H9 (cell line): Measurements from ENCODE around the gene PTDSS2. TPM values are rescaled to one million over a fixed set of nuclear protein-coding genes. Genes with fewer than 3 reads are reported as not detected.

Source experiments
- DNase-seq: peaks from one replicate; pipeline ENCODE4 v3.0.0-alpha.2; 2017
- H2AFZ ChIP-seq: one replicate; pipeline ENCODE4 v1.6.1; 2013; ENCODE audit warnings: mild to moderate bottlenecking, low read length, control low read depth, moderate library complexity
- H2AK5ac ChIP-seq: 2 replicates; pipeline ENCODE4 v1.6.1; 2013; ENCODE audit warnings: low read length, control low read depth, mixed read lengths; ENCODE audit not compliant: insufficient read length
- H2BK120ac ChIP-seq: one replicate; pipeline ENCODE4 v1.6.1; 2013; ENCODE audit warnings: low read depth, mild to moderate bottlenecking, low read length, control low read depth, inconsistent platforms; ENCODE audit not compliant: poor library complexity, severe bottlenecking
- H2BK12ac ChIP-seq: 2 replicates; pipeline ENCODE4 v1.6.1; 2013; ENCODE audit warnings: low read length, control low read depth, mixed read lengths, low read depth; ENCODE audit not compliant: insufficient read length
- H2BK15ac ChIP-seq: 2 replicates; pipeline ENCODE4 v1.6.1; 2013; ENCODE audit warnings: low read depth, low read length, control low read depth
- H2BK20ac ChIP-seq: one replicate; pipeline ENCODE4 v1.6.1; 2013; ENCODE audit warnings: low read depth, mild to moderate bottlenecking, low read length, control low read depth, inconsistent platforms; ENCODE audit not compliant: poor library complexity, severe bottlenecking
- H2BK5ac ChIP-seq: 2 replicates; pipeline ENCODE4 v1.6.1; 2013; ENCODE audit warnings: low read length, control low read depth, mixed read lengths; ENCODE audit not compliant: insufficient read length
- H3K14ac ChIP-seq: 2 replicates; pipeline ENCODE4 v1.6.1; 2013; ENCODE audit warnings: low read length, control low read depth; ENCODE audit not compliant: insufficient read depth
- H3K18ac ChIP-seq: 2 replicates; pipeline ENCODE4 v1.6.1; 2013; ENCODE audit warnings: low read depth, mild to moderate bottlenecking, mixed read lengths, low read length, control low read depth; ENCODE audit not compliant: insufficient read length
- H3K23ac ChIP-seq: 2 replicates; pipeline ENCODE4 v1.6.1; 2013; ENCODE audit warnings: low read length, control low read depth, mixed read lengths, low read depth; ENCODE audit not compliant: insufficient read length
- H3K23me2 ChIP-seq: 2 replicates; pipeline ENCODE4 v1.6.1; 2013; ENCODE audit warnings: low read depth, mild to moderate bottlenecking, mixed read lengths, low read length, control low read depth; ENCODE audit not compliant: insufficient read length, poor library complexity, severe bottlenecking
- H3K27ac ChIP-seq: 2 replicates; pipeline ENCODE4 v1.5.1; 2013; ENCODE audit warnings: low read length, control low read depth, mixed read lengths, low read depth; ENCODE audit not compliant: insufficient read length
- H3K27me3 ChIP-seq: 2 replicates; pipeline ENCODE4 v1.6.1; 2013; ENCODE audit warnings: low read length, control low read depth, inconsistent platforms; ENCODE audit not compliant: insufficient read depth
- H3K4ac ChIP-seq: 2 replicates; pipeline ENCODE4 v1.6.1; 2013; ENCODE audit warnings: low read depth, mild to moderate bottlenecking, control low read depth, inconsistent platforms, low read length, moderate library complexity
- H3K4me1 ChIP-seq: 2 replicates; pipeline ENCODE4 v1.6.1; 2013; ENCODE audit warnings: low read length, control low read depth, inconsistent platforms; ENCODE audit not compliant: insufficient read depth
- H3K4me2 ChIP-seq: 2 replicates; pipeline ENCODE4 v1.6.1; 2013; ENCODE audit warnings: low read length, control low read depth, mixed read lengths; ENCODE audit not compliant: insufficient read length, insufficient read depth
- H3K56ac ChIP-seq: 2 replicates; pipeline ENCODE4 v1.6.1; 2013; ENCODE audit warnings: low read depth, mild to moderate bottlenecking, mixed read lengths, low read length, control low read depth; ENCODE audit not compliant: insufficient read length
- H3K79me1 ChIP-seq: 2 replicates; pipeline ENCODE4 v1.6.1; 2013; ENCODE audit warnings: low read depth, mild to moderate bottlenecking, moderate library complexity, low read length, control low read depth, inconsistent platforms; ENCODE audit not compliant: insufficient read depth, poor library complexity, severe bottlenecking
- H3K79me2 ChIP-seq: 2 replicates; pipeline ENCODE4 v1.6.1; 2013; ENCODE audit warnings: low read length, control low read depth, inconsistent platforms; ENCODE audit not compliant: insufficient read depth
- H3K9ac ChIP-seq: 2 replicates; pipeline ENCODE4 v1.6.1; 2013; ENCODE audit warnings: low read length, control low read depth, mixed read lengths; ENCODE audit not compliant: insufficient read length; ENCODE audit errors: extremely low read depth
- H3K9me3 ChIP-seq: one replicate; pipeline ENCODE4 v1.6.1; 2013; ENCODE audit warnings: low read depth, low read length, inconsistent platforms; ENCODE audit not compliant: control insufficient read depth
- H3T11ph ChIP-seq: one replicate; pipeline ENCODE4 v1.6.1; 2013; ENCODE audit warnings: mild to moderate bottlenecking, low read length, control low read depth, inconsistent platforms
- H4K20me1 ChIP-seq: one replicate; pipeline ENCODE4 v1.6.1; 2013; ENCODE audit not compliant: control insufficient read depth, insufficient read length, insufficient read depth
- H4K5ac ChIP-seq: 2 replicates; pipeline ENCODE4 v1.6.1; 2013; ENCODE audit warnings: low read depth, mild to moderate bottlenecking, mixed read lengths, low read length, control low read depth; ENCODE audit not compliant: insufficient read length
- H4K8ac ChIP-seq: replicated peaks from 2 replicates; pipeline ENCODE4 v1.6.1; 2013; ENCODE audit warnings: low read length, control low read depth, mixed read lengths, low read depth; ENCODE audit not compliant: insufficient read length
- H4K91ac ChIP-seq: 2 replicates; pipeline ENCODE4 v1.6.1; 2013; ENCODE audit warnings: low read depth, mild to moderate bottlenecking, moderate library complexity, mixed read lengths, low read length, control low read depth; ENCODE audit not compliant: insufficient read length
- H3K27ac Mint-ChIP-seq, 3 experiments: 2 replicates in 2 of 3; 3 replicates in 1 of 3; pipeline ENCODE4 v1.8.0; 2020 to 2021; ENCODE audit warnings: mixed read lengths in 3 of 3, mild to moderate bottlenecking in 1 of 3, moderate library complexity in 1 of 3
- H3K27me3 Mint-ChIP-seq: 2 replicates; pipeline ENCODE4 v1.8.0; 2021; ENCODE audit warnings: low read depth, mild to moderate bottlenecking, moderate library complexity, mixed read lengths
- H3K36me3 Mint-ChIP-seq, 3 experiments: 2 replicates in 2 of 3; 3 replicates in 1 of 3; pipeline ENCODE4 v1.8.0; 2020 to 2021; ENCODE audit warnings: low read depth in 3 of 3, mixed read lengths in 3 of 3; ENCODE audit not compliant: insufficient read depth in 1 of 3
- H3K4me1 Mint-ChIP-seq, 2 experiments: 2 replicates each; pipeline ENCODE4 v1.8.0; 2020; ENCODE audit warnings: mixed read lengths in 2 of 2
- H3K4me3 Mint-ChIP-seq, 2 experiments: 2 replicates in 1 of 2; 3 replicates in 1 of 2; pipeline ENCODE4 v1.8.0; 2020 to 2021; ENCODE audit warnings: mild to moderate bottlenecking in 2 of 2, mixed read lengths in 2 of 2, moderate library complexity in 1 of 2
- H3K9me3 Mint-ChIP-seq, 2 experiments: 2 replicates in 1 of 2; 3 replicates in 1 of 2; pipeline ENCODE4 v1.8.0; 2020; ENCODE audit warnings: mild to moderate bottlenecking in 2 of 2, mixed read lengths in 2 of 2, moderate library complexity in 1 of 2
- CTCF ChIP-seq: fragments of 200-600 bp; sonication (generic); conservative IDR thresholded peaks from 3 replicates; pipeline ENCODE4 v1.8.0; 2021; ENCODE audit warnings: antibody characterized with exemption, mild to moderate bottlenecking
- WGBS: extraction: QIAGEN DNeasy Blood & Tissue Kit; methylation state at CpG from one replicate; pipeline ENCODE4 v1.1.7; 2013; ENCODE audit warnings: missing lambda C conversion rate, low lambda C conversion rate, mixed read lengths; ENCODE audit not compliant: insufficient read length; ENCODE audit errors: extremely low coverage; 5-methylcytosine and 5-hydroxymethylcytosine counted together
- total RNA-seq: library from RNA; stranded (reverse); gene quantifications from 2 replicates; pipeline ENCODE4 v1.2.1, GENCODE V29; 2021

Gene PTDSS2
- total RNA-seq, 1 experiment from 2014 or later: 55.3 TPM

GRCh38 chr11:441043-441417 is 9.0 kb upstream of the PTDSS2 start:
- no peaks in the 10 kb centered on the region for H3K79me2 ChIP-seq
- H2BK15ac ChIP-seq: no peak overlapping the region
- H3K79me1 ChIP-seq: no peaks in the 10 kb centered on the region
- peaks cover 9 to 12% of the 10 kb centered on the region in 2 experiments for H3K9me3 Mint-ChIP-seq
- no peak overlapping the region for H2BK120ac ChIP-seq
- H2AFZ ChIP-seq: no peak overlapping the region
- H3K18ac ChIP-seq: no peak overlapping the region
- no peaks in the 10 kb centered on the region for H3K4me1 ChIP-seq
- no peak overlapping the region for H3K4me2 ChIP-seq
- no peak overlapping the region for H4K5ac ChIP-seq
- no peak overlapping the region for H4K8ac ChIP-seq
- H3K27me3 ChIP-seq: no peaks in the 10 kb centered on the region
- no peak overlapping the region; a peak in 1 of 5 replicates for H3K4me3 Mint-ChIP-seq
- H2AK5ac ChIP-seq: no peak overlapping the region
- H2BK20ac ChIP-seq: no peak overlapping the region
- H3K4me1 Mint-ChIP-seq: peaks cover 8 to 15% of the 10 kb centered on the region in 2 experiments
- H3K56ac ChIP-seq: no peak overlapping the region
- H3K9ac ChIP-seq: no peak overlapping the region
- H3K14ac ChIP-seq: no peak overlapping the region; the same call in 1 of the 2 replicates
- no peak overlapping the region for H3K23ac ChIP-seq
- peaks cover 7% of the 10 kb centered on the region for H3K9me3 ChIP-seq
- H3T11ph ChIP-seq: no peak overlapping the region
- no peak for TF ChIP-seq CTCF
- no peak for DNase-seq
- no peak overlapping the region for H2BK5ac ChIP-seq
- peaks cover 7% of the 10 kb centered on the region for H3K23me2 ChIP-seq
- H3K36me3 Mint-ChIP-seq: peaks cover 3 to 12% (median 3%) of the 10 kb centered on the region in 3 experiments
- no peaks in the 10 kb centered on the region for H4K20me1 ChIP-seq
- H3K27me3 Mint-ChIP-seq: peaks cover 14% of the 10 kb centered on the region
- no peak overlapping the region for H4K91ac ChIP-seq
- no CpG with 5 or more reads among the region's 13 CpGs for WGBS
- no peak overlapping the region for H3K27ac ChIP-seq
- H2BK12ac ChIP-seq: no peak overlapping the region
- H3K27ac Mint-ChIP-seq: peak overlapping the region in 1 of 3 experiments; percentile 20; a peak in 1 of 7 replicates
- no peak overlapping the region for H3K4ac ChIP-seq
